H1 (cell line): ENCODE data around the gene RASL10B. TPM values are rescaled to one million over a fixed set of nuclear protein-coding genes. Genes with fewer than 3 reads are reported as not detected.
A peak's percentile ranks its signal among the peaks of the same experiment; 100 is the strongest.

Experiments
- CHD7 ChIP-seq: fragments of 300-600 bp; sonication (generic); IDR thresholded peaks from 2 replicates; pipeline ENCODE4 v1.7.1; 2012; ENCODE audit warnings: low read length, moderate library complexity, mild to moderate bottlenecking, inconsistent platforms; ENCODE audit not compliant: insufficient replicate concordance
- PHF8 ChIP-seq: fragments of 200-600 bp; sonication (generic); conservative IDR thresholded peaks from 2 replicates; pipeline ENCODE4 v1.7.1; 2012; ENCODE audit warnings: low read depth, mild to moderate bottlenecking, inconsistent platforms, low read length, moderate library complexity
- SAP30 ChIP-seq: fragments of 300-600 bp; sonication (generic); IDR thresholded peaks from 2 replicates; pipeline ENCODE4 v1.7.1; 2012; ENCODE audit warnings: low read length, moderate library complexity, mild to moderate bottlenecking, inconsistent platforms; ENCODE audit not compliant: insufficient read depth, insufficient replicate concordance
- polyA plus RNA-seq, 7 experiments: library from polyadenylated mRNA; depleted of rRNA in 3 of 7; stranded (reverse) in 5 of 7; unstranded in 2 of 7; fragments of >200 nt in 5 of 7; fragments of 200-250 nt in 2 of 7; gene quantifications; 1 replicate in 5 of 7; 2 replicates in 1 of 7; 4 replicates in 1 of 7; pipeline versions ENCODE4 v1.2.1 to v1.2.3, GENCODE V29; 2011 to 2013; ENCODE audit warnings: missing spikeins in 2 of 7, mixed read lengths in 2 of 7
- total RNA-seq: library from RNA; stranded (reverse); fragmentation: NEBNext Ultra II Directional; extraction: Animal tissue kit (Norgen Biotek cat#: 25700); gene quantifications from 2 replicates; pipeline ENCODE4 v1.2.1, GENCODE V29; 2021

Gene RASL10B
- total and polyA plus RNA-seq, 2 of the 8 experiments (the other 6 are each of a cell fraction or from before 2014, with no cell fraction given) = 17.5 to 22.8 TPM

DNA sequence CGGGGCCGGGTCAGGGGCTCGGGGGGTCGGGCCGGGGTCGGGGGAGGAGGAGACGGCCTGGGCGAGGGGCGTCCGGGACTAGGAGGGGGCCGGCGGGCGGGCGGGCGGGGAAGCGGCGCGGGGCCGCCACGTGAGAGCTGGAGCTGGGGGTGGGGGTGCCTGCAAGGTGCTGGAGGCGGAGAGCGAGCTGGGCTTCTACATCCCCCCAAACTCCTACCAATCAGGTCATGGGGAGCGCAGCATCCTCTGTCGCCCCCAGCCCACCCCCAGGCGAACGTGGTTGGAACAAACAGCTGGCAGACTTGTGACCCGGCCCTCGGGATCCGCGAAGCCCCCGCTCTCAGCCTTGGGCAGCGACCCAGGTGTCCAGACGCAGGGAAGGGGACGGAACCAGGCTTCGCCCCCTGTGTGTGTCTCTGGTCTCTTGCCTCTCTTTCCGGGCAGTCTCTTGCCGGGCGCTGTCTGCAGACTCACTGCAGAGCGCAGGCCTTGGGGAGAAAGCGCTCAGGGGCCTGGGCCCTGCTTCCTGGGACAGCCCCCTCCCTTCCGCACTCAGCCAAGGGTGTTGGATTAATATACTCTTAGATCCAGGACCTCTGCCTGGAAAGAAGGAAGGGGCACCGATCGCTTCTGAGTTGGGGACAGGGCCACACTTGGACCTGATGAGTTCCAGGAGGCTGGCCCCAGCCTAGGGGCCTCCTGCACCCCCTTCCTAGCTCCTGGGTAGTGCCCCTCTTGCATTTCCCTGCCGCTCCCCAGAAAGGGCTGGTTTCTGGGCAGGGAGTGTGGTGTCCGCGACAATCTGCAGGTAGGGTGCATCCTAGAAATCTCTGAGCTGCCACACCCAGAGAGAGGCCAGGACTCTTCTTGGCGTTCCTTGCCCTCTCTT lies 722 bp downstream of the RASL10B start (continued):
- TF ChIP-seq CHD7 (no peak), PHF8 (0 out of 2 replicates have a peak, but pooled peaks have one; percentile 28), SAP30 (peak; percentile 53)
